Loucy (cell line): ENCODE measurements around the gene TRIM2.

ENCODE experiments used
- H2AFZ ChIP-seq: fragments of 200-600 bp; sonication (generic); 2 replicates; pipeline ENCODE4 v1.6.0; 2016; ENCODE audit warnings: antibody characterized with exemption, mild to moderate bottlenecking, low read length, moderate library complexity
- H3F3A ChIP-seq: fragments of 200-600 bp; 2 replicates; pipeline ENCODE4 v1.6.0; 2016; ENCODE audit warnings: antibody characterized with exemption, low read depth, mild to moderate bottlenecking
- H3K27me3 ChIP-seq: fragments of 200-600 bp; sonication (generic); 2 replicates; pipeline ENCODE4 v1.6.1; 2014; ENCODE audit warnings: low read length, mild to moderate bottlenecking; ENCODE audit not compliant: insufficient read depth, poor library complexity, severe bottlenecking
- H3K36me3 ChIP-seq: fragments of 200-600 bp; sonication (generic); 2 replicates; pipeline ENCODE4 v1.6.1; 2016; ENCODE audit warnings: low read length; ENCODE audit not compliant: insufficient read depth
- H3K4me1 ChIP-seq: fragments of 200-600 bp; sonication (generic); 2 replicates; pipeline ENCODE4 v1.5.1; 2014; ENCODE audit warnings: low read length, mild to moderate bottlenecking; ENCODE audit not compliant: insufficient read depth, poor library complexity, severe bottlenecking
- H3K4me2 ChIP-seq: fragments of 200-600 bp; sonication (generic); 2 replicates; pipeline ENCODE4 v1.6.0; 2014; ENCODE audit warnings: antibody characterized with exemption, low read length, low read depth, mild to moderate bottlenecking; ENCODE audit not compliant: poor library complexity, severe bottlenecking
- H3K4me3 ChIP-seq: fragments of 200-600 bp; sonication (generic); 2 replicates; pipeline ENCODE4 v1.5.1; 2014; ENCODE audit warnings: low read length, mild to moderate bottlenecking, mixed read lengths; ENCODE audit not compliant: poor library complexity, severe bottlenecking
- H3K79me2 ChIP-seq: fragments of 200-600 bp; sonication (generic); 2 replicates; pipeline ENCODE4 v1.6.1; 2014; ENCODE audit warnings: low read length; ENCODE audit not compliant: insufficient read depth
- H3K9ac ChIP-seq: fragments of 200-600 bp; sonication (generic); 2 replicates; pipeline ENCODE4 v1.6.0; 2014; ENCODE audit warnings: mild to moderate bottlenecking, low read depth, low read length, moderate library complexity; ENCODE audit not compliant: poor library complexity, severe bottlenecking
- H3K9me2 ChIP-seq: fragments of 200-600 bp; sonication (generic); replicated peaks from 2 replicates; pipeline ENCODE4 v1.6.1; 2016; ENCODE audit warnings: low read depth, low read length, mixed read lengths
- H3K9me3 ChIP-seq: fragments of 200-600 bp; sonication (generic); 2 replicates; pipeline ENCODE4 v1.6.1; 2014; ENCODE audit warnings: mild to moderate bottlenecking, antibody characterized with exemption, low read length, low read depth; ENCODE audit not compliant: insufficient read depth
- H4K20me1 ChIP-seq: fragments of 200-600 bp; sonication (generic); 2 replicates; pipeline ENCODE4 v1.6.0; 2014; ENCODE audit warnings: antibody characterized with exemption, low read length, mild to moderate bottlenecking; ENCODE audit not compliant: insufficient read depth, poor library complexity, severe bottlenecking
- CTCF ChIP-seq: fragments of 200-600 bp; sonication (generic); conservative IDR thresholded peaks from 2 replicates; pipeline ENCODE4 v1.5.1; 2014; ENCODE audit warnings: mild to moderate bottlenecking, antibody characterized with exemption, low read length
- EZH2phosphoT487 ChIP-seq: fragments of 200-600 bp; IDR thresholded peaks from 2 replicates; pipeline ENCODE4 v1.6.1; 2018; ENCODE audit warnings: antibody characterized with exemption, mild to moderate bottlenecking, moderate library complexity, borderline replicate concordance

TRIM2 gene

GRCh38 chr4:153229545-153229944 is 25.3 kb downstream of the TRIM2 start:
- Histone ChIP-seq H3K9me2 (no peaks in the 10 kb centered on the region), H3K4me3 (no peak overlapping the region), H3K4me2 (no peak overlapping the region), H3K36me3 (no peaks in the 10 kb centered on the region), H4K20me1 (no peaks in the 10 kb centered on the region), H3F3A (peaks cover 11% of the 10 kb centered on the region; the same call in 1 of the 2 replicates), H2AFZ (no peak overlapping the region), H3K9ac (no peak overlapping the region), H3K79me2 (no peaks in the 10 kb centered on the region), H3K9me3 (0 out of 2 replicates have a peak, but pooled peaks cover 3% of the 10 kb centered on the region), H3K27me3 (no peaks in the 10 kb centered on the region), H3K4me1 (peaks cover 52% of the 10 kb centered on the region)
- TF ChIP-seq CTCF (no peak), EZH2phosphoT487 (no peak)

GRCh38 chr4:153232768-153233167 is 28.5 kb downstream of the TRIM2 start:
- H3K79me2 ChIP-seq = no peaks in the 10 kb centered on the region

GRCh38 chr4:153233761-153234371 is 29.6 kb downstream of the TRIM2 start:
- Histone ChIP-seq H3K4me1 (peaks cover 20% of the 10 kb centered on the region), H3K9me3 (no peaks in the 10 kb centered on the region), H2AFZ (no peak overlapping the region), H3F3A (no peaks in the 10 kb centered on the region), H3K9me2 (no peaks in the 10 kb centered on the region), H3K79me2 (no peaks in the 10 kb centered on the region), H3K4me3 (no peak overlapping the region), H3K36me3 (no peaks in the 10 kb centered on the region), H4K20me1 (no peaks in the 10 kb centered on the region), H3K27me3 (no peaks in the 10 kb centered on the region), H3K9ac (no peak overlapping the region), H3K4me2 (no peak overlapping the region)
- TF ChIP-seq EZH2phosphoT487 (no peak), CTCF (no peak)

More at GRCh38 chr4:153232768-153233167, 28.5 kb downstream of the TRIM2 start:
- Histone ChIP-seq H3K36me3 (no peaks in the 10 kb centered on the region), H3K4me2 (no peak overlapping the region), H3K4me3 (no peak overlapping the region), H3K27me3 (no peaks in the 10 kb centered on the region), H3K4me1 (peaks cover 31% of the 10 kb centered on the region), H2AFZ (no peak overlapping the region), H3K9me3 (no peaks in the 10 kb centered on the region), H3F3A (no peaks in the 10 kb centered on the region), H3K9me2 (no peaks in the 10 kb centered on the region), H4K20me1 (no peaks in the 10 kb centered on the region), H3K9ac (no peak overlapping the region)
- TF ChIP-seq CTCF = peak; percentile 64
- no peak for TF ChIP-seq EZH2phosphoT487
